Myocyte (in vitro differentiated cells): Measurements from ENCODE around the gene CD44. TPM values are rescaled to one million over a fixed set of nuclear protein-coding genes. Genes with fewer than 3 reads are reported as not detected.

ENCODE experiments used
- DNase-seq: peaks from one replicate; pipeline ENCODE4 v3.0.0-alpha.2; 2012; ENCODE audit warnings: low read depth
- total RNA-seq: library from RNA; depleted of rRNA; stranded (reverse); fragments of >200 nt; gene quantifications from 2 replicates; pipeline ENCODE4 v1.2.3, GENCODE V29; 2014

The CD44 gene
- total RNA-seq, 1 donor from 2014 or later: 95.4 TPM

DNA sequence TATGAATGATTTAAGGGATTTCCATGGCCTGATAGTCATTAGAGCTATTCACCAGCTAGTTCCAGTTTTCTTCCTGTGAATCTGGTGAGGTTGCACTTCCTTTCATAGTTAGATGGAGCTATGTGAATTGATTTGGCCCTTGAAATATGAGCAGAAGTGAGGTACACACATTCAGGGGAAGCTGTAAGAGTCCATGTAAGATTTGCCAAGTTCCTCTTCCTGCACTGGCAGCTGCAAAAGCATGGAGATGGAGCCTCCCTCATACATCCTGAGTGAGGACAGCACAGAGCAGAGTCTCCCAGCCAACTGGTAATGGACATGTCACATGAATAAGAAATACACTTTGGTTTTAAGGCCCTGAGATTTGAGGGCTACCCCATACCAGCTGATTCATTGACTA is 111.7 kb downstream of the CD44 start:
- DNase-seq: no peak

DNA sequence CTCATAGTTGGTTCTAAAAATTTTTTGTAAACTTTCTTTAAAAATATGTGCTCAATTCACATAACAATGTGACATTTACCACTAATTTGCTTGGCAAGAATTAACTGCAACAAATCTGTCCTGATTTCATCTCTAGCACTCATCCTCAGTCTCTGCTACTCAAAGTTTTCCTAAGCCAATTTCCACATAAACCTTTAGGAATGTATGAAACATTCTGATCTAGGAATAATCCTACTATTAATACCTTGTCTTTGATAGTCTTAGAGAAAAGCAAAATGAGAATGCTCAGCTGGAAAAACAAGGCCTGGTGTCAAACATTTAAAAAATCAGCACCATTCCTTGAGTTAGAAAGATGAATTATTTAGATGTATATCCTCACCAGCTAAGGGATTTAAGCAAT is 114.3 kb downstream of the CD44 start:
- DNase-seq: no peak

DNA sequence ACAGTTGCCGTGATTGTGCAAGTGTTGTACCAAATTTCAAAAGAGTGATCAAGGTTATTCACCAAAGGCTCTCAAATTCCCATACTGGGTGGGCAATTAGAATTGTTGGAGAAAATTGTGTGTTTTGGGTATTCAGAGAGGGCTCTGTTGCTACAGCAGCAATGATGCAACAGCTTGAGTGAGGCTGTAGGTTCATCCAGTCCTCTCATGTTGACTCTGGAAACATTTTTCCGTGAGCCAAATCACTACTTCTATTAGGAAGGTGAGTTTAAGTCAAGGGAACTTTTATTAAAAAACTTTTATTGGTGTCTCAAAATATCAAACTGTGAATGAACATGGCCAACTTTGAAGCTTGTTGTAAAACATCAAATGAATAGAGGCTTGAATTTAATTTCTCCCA is 116.5 kb downstream of the CD44 start:
- no peak for DNase-seq

DNA sequence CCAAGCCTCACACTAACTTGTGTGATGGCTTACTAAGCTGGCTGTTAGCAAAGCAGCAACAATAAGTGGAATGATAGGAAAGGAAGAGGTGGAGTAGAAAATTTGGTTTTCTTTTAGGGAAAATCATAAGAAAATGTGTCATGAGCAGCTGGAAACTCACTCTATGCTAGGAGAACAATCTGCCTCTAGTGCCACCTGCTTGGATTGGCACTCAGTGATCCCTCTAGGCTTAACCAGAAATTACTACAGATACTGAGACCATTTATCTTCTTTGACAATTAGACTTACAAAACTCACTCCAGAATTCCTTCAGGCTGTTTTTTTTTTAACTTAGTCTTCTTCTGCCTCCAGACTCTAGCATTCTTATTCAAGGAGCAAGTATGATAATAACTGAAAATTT is 117.3 kb downstream of the CD44 start:
- no peak for DNase-seq

DNA sequence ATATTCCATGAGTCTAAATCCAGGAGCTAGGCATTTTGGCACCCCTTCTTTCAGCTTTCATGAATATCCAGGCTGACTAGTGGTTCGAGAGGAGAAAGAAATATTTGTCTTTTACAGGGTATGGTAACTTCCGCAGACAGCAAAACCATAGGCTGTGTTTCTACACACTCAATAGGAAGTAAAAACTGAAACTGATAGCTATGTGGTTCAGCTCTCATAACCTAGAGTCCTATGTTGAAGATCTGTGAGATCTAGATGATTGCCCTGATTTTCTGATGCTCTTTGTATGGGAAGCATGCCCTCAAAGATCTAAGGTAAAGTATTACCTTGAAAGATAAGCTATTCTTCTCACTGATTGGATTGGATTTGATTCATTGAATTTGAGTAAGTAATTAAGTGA is 118.3 kb downstream of the CD44 start:
- DNase-seq: no peak

DNA sequence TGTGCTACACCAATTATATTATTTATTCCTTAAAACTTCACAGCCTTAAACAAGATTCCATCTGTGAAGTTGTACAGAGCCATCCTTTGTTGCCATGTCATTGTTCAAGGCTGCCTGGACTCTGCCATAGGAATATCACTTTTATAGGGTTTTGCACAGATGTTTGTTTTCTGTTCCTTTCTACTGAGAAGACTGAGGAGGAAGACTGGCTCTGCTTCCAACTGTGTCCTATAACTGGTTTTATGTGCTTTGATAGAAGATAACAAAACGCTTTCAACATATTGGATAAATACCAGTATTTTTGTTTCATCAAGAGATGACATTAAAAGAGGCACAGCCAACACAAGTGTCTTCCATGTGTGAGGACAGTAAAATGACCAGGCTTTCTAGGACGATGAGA is 120.6 kb downstream of the CD44 start:
- no peak for DNase-seq

DNA sequence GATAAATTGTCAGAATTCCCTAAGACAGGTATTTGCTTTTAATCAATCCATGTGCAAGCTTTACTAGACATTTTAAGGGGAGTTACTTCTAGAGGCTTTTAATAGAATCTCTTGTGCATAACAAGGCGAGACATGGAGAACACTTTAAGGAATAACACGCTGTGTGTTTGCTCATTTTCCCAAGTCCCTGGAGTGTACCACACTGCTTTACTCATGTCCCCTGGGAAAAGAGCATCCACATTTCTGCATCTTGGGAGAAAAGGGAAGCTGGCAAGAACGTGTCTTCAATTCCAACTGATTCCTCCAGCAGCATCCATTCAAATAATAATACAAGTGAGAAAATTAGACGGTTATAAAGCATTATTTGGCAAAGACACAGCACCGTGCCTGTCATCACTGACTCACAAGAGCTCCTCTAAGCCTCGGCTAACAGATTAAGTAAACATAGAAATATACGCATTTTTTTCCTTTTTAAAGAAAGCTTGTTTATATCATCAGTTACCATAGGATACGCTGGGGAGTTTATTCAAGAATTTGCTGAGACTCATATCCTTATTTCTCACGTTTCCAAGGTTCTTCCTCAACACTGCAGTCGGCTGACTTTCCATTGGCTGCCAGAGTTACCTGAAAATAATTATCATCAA is 121.5 kb downstream of the CD44 start:
- peak; percentile 47 for DNase-seq

DNA sequence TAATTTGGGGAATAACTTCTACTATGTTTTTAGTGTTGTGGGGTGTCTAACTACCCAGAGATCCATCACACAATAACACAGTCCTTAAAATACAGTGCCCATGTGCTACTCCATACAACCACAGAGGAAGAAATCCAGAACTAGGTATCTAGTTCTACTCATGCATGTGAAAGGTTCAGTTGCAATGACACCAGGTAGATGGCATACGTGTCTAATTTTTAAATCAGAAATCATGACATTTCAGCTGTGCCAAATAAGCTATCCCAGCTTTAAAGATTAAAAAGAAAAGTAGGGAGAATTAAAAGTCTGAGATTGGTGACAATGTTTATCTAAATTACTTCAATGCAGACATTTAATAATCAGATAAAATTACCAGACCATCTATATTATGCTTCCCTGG is 122.2 kb downstream of the CD44 start:
- DNase-seq: no peak

DNA sequence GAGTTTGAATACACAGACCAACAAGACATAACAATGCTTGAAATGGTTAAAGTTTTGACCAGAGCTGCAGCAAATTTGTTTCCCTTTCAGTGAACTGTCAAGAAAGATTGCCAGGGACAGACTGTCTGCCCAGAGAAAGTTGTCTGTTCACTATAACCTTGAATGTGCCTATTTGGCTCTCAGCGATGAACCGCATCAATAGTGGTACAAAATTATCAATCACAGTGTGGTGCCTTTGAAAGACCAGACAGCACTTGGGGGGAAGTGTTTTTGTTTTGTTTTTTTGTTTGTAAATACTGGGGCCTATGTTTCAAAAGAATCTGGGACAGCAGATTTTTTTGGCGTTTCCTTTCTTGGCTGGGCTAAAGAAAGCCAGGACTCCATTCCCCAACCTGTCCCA is 123.1 kb downstream of the CD44 start:
- DNase-seq: no peak

DNA sequence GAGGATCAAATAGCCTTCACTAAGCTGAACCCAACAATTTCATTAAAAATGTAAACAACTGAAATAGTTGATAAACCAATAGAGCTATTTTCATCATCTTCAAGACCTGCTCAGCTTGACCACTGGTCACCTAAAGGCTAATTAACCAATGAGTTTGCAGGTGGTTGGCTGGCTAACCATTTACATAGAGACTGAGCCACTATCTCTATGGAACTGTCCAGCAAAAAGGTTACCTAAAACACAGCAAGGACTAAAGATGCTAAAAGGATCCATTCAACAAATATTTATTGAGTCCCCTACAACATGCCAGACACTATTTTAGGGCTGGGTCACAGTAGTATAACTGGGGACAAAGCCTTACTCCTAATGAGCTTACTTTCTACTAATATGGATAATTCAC is 123.8 kb downstream of the CD44 start:
- no peak for DNase-seq

DNA sequence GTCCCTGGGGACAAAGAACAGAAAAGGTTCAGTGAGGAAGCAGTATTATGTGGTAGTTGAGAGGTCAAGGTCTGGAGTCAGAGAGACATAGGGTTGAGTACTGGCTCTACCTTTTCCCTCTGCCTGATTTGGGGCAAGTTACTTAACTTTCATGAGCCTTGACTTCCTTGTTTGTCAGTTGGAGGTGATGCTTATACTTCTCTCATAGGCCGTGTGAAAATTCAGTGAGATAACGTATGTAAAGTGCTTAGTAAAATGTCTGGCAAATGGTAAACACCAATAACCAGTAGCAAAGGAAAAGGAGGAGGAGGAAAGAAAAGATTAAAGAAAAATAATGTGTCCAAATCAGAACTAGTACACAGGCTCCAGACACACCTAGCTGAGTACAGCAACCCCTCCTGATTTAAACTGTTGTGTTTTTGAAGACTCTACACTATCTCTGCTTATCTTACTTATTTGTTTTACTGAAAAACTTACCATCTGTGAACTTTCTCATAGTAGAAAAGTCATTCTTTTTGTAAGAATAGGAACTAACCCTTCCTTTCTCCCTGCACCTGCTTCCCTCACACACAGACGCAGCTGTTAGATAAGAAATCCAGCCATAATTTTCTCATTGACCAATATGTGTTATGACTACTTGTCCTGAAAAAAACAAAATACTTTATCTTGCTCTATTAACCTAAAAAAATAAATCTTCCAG is 126.9 kb downstream of the CD44 start:
- DNase-seq: peak; percentile 55

DNA sequence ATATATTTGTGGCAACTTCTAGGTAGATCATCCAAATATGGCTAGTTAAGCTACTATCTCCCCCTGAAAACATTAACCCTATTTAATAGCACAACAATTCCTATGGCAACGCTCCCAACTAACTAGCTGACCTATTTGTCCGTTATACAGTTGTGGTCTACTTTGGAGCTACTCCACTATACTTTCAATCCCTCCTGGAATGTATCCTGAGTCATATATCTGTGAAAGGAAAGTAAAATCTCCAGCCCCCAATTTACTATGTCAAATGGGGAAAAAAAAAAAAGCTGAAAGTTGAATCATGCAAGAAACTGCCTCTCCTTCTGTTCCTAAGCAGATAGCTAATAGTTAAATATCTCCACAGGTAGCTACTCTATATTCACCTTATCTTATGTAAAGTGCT is 128.5 kb downstream of the CD44 start:
- DNase-seq: no peak

DNA sequence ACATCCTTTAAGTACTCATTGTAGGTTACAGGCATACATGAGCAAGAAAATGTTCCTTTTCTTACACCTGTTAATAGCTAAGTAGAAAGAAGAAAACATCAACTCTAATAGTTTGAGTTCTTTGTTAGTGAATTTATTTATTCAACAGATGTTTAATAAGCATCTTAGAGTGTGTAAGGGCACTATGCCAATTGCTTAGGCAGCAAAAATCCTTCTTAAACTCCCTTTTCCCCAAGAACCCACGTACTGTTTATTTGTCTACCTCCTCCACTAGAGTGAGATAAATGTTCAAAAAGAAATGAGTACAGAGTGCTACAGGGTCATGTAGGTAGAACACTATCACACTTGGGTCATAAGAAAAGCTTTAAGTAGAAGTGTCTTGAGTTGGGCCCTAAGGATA is 131.4 kb downstream of the CD44 start:
- no peak for DNase-seq

DNA sequence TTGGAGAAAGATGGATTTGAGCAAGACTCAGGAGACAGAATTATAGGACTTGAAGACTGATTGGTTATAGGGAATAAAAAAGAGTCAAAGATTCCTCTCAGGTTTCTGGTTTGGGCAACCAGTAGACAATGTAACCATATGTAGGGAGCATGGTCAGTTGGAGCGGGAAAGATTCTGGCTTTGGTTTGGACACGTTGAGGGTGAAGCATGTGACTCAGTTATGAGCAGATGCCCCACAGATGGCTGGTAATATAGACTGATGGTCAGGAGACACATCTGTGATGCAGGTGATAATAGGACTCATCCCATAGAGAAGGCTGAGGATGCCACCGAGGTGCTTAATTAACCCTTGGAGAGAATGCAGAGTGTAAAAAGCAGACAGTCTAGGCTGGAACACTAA is 132.1 kb downstream of the CD44 start:
- no peak for DNase-seq

DNA sequence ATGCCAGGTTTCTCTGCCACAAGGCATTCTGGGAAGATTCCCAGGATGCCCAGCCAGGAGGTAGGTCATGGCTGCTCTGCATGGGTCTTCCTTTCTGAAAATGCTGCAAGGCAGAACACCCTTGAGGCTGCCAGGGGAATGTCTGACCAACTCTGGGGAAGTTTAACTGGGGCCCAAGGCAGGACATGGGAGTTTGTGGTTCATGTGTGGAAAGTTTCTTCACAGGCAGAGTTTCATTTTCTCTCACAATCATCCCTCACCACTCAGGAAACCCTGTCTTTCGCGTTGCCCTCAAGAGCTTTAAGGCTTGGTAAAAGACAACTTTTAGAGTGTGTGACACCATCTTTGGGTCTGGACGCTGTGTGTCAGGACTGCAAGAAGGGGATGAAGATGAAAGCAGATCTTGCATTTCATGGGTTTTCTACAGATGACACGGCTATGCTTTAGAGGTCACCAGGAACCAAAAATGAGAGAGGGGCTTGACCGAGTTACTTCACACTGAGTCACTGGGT is 133.5 kb downstream of the CD44 start:
- no peak for DNase-seq

DNA sequence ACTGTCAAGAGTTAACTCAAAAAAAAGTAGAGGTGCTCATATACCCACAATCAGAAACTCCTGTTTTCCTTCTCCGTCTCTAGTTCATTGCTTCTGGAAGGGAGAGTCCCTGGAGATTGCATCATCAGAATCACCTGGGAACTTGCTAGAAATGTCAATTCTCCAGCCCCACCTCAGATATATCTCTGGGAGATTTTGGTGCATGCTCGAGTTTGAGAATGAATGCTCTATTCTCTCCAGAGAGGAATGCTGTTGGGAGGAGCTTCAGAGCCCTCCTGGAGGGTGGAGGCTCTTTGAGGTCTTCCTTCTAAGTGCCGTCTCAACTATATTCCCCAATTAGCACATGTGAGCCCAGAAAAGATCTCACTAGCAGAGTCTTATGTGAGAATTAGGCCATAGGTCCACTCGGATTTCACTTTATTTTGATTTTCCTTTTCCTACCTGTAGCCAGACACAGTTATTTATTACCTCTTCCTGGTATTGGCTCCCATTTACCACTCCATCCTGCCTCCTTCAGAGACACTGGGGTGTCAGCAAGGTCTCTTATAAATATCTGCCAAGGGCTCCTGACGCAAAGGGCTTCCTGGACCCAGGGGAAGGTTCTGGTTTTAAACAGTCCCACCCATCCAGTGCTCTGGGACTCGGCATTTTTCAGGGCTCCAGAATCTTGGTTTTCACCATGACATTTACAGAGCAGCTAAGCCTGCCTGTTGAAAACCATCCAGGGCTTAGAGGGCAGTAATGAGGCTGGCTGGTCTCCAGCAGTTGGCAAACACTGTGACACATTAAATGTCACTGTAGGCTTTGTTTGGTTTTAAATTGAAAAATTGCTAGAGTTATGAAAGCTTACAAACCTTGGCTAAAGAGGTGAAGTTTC is 136.2 kb downstream of the CD44 start:
- DNase-seq: peak; percentile 49

DNA sequence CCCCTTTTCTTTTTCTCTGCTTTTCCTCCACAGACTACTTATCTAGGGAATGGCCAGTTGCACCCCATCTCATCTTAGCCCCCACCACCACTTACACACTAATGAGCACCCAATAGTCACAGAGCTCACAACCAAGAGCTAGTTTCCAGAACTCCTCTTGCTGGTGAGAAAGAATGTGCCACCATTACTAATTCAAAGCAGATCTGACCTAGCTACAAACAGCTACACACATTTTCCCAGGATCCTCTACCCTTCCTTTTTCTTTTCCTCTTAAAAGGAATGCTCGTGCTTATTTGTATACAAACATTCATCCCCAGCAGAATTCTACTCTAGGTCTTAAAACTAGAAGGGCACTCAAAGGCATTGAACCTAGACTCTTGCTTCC is 136.8 kb downstream of the CD44 start:
- DNase-seq: no peak

DNA sequence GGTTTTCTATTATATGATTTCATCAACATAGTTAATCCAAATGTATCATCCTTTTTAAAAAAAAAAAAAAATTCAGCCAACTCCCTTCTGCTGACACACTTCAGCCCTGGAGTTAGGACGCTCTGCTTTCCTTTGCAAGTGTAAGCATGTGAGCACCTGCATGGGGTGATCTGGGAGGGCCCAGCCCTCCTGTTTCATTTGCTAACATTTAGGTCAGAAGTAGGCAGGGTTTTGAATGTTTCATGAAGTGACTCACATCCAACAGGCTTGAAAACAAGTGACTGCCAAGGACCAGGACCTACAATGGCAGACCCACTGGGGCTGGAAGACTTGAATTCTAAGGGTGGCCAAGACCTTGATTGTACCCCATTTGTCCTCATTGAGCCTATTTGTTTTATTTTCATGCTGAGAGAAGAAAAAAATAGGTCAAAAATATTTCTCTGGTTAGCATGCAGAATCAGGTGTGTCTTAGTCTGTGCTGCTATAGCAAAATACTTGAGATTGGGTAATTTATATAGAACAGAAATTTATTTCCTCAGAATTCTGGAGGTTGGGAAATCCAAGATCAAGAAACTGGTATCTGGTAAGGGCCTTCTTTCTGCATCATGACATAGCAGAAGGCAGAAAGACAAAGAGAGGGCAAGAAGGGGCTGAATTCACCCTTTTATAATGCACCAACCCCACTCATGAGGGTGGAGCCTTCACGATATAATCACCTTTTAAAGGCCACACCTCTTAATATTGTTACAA is 137.6 kb downstream of the CD44 start:
- no peak for DNase-seq

DNA sequence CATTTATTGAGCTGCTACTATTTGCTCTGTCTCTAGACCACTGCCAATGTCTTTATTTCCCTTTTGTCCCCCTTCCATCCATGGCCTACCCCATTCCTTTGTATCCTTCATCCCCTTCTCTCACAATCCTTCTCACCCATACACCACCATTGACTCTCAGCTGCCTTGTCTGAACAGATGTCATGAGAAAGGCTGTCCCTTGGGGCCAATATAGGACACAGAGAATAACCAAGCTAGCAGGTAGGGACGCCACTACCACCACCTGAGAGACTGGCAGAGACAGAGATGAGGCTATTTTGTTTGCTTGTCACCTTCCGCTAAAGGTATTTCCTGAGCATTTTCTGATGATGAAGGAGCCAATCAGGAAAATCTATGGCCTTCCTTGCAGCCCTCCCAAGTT is 138.9 kb downstream of the CD44 start:
- no peak for DNase-seq

DNA sequence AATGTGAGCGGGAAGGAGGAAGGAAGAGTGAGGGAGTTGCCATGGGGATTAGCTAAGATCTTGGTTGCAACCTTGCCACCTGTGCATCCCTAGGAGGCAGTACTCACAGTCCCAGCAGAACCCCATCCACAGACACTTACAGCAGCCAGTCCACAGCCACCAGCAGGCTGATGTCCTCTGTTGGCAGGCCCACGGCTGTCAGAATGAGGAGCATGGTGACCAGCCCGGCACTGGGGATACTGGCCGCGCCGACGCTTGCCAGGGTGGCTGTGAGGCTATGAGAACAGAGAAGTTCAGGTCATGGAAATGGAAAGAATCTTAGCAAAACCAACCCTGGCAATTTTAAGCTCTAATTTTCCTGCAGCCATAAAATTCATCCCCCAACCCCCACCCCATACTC is 141.8 kb downstream of the CD44 start:
- no peak for DNase-seq

DNA sequence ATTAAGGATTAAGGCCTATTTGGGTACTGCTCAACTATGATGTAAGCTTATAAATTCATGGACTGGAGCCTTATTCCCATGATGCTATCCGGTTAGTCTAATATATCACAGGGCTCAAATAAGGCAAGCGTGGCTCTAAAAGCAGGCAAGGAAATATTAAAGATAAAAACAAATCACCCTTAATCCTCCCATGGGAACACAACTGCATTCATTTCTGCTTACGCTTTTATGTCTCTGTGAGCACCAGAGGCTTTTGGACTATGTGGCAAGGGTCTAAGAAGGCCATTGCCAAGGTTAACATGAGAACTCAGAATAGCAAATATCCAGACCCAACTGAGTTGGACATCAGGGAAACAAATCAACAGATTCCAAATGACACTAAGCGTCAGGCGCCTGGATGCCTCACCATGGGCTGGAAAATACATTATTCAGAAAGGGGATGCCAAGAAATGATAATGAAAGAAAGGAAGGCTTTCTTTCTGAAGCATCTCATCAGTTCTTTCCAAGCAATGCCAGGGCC is 142.3 kb downstream of the CD44 start:
- no peak for DNase-seq
